NCI-H2081 treated with DMSO at 0.1 percent for 48 hours (cell line): ENCODE data around the gene PSMB8.
"Not testable (repeated sequence)": the region's sequence is repeated elsewhere in the genome, so short reads cannot be mapped to it uniquely, and the experiment has no call there.

Experiments used
- DNase-seq: peaks from one replicate; lab custom pipeline; 2025; lab: John Stamatoyannopoulos, UW

The PSMB8 gene

GRCh38 chr6:32836873-32837272, 7.0 kb downstream of the PSMB8 start:
- DNase-seq = no peak

GRCh38 chr6:32835167-32835893, 8.5 kb downstream of the PSMB8 start:
- DNase-seq = no peak

- no peak for DNase-seq
Observed at GRCh38 chr6:32833664-32834063, 10.2 kb downstream of the PSMB8 start.

- no peak for DNase-seq
Observed at GRCh38 chr6:32832535-32832934, 11.3 kb downstream of the PSMB8 start.

GRCh38 chr6:32830936-32831335, 12.9 kb downstream of the PSMB8 start:
- no peak for DNase-seq

GRCh38 chr6:32830017-32830416, 13.8 kb downstream of the PSMB8 start:
- DNase-seq = no peak

GRCh38 chr6:32829495-32829894, 14.4 kb downstream of the PSMB8 start:
- DNase-seq = no peak

- DNase-seq = no peak
Observed at GRCh38 chr6:32827025-32827424, 16.8 kb downstream of the PSMB8 start.

- DNase-seq = no peak
Observed at GRCh38 chr6:32825966-32826365, 17.9 kb downstream of the PSMB8 start.

- no peak for DNase-seq
Observed at GRCh38 chr6:32819729-32820128, 24.1 kb downstream of the PSMB8 start.

- no peak for DNase-seq
Observed at GRCh38 chr6:32818867-32819266, 25.0 kb downstream of the PSMB8 start.

- DNase-seq = no peak
Observed at GRCh38 chr6:32816746-32817204, 27.1 kb downstream of the PSMB8 start, which contains the start of gene HLA-DOB. TSS of gene HLA-DOB (minus strand) at chr6:32817002. CDS start at chr6:32816951, 51 bp downstream.

- DNase-seq = no peak
Observed at GRCh38 chr6:32815996-32816395, 27.9 kb downstream of the PSMB8 start.

GRCh38 chr6:32815115-32815514, 28.7 kb downstream of the PSMB8 start:
- no peak for DNase-seq

- DNase-seq = no peak
Observed at GRCh38 chr6:32814145-32814544, 29.7 kb downstream of the PSMB8 start.

- DNase-seq = no peak
Observed at GRCh38 chr6:32809171-32809570, 34.7 kb downstream of the PSMB8 start.

GRCh38 chr6:32807020-32807580, 36.7 kb downstream of the PSMB8 start:
- DNase-seq = no peak

- DNase-seq = not testable (repeated sequence)
Observed at GRCh38 chr6:32805404-32805803, 38.4 kb downstream of the PSMB8 start.

- no peak for DNase-seq
Observed at GRCh38 chr6:32803416-32803815, 40.4 kb downstream of the PSMB8 start.

GRCh38 chr6:32799740-32800139, 44.1 kb downstream of the PSMB8 start:
- DNase-seq = no peak

GRCh38 chr6:32799168-32799567, 44.7 kb downstream of the PSMB8 start:
- no peak for DNase-seq

- no peak for DNase-seq
Observed at GRCh38 chr6:32796848-32797776, 46.7 kb downstream of the PSMB8 start.

- DNase-seq = no peak
Observed at GRCh38 chr6:32794510-32794909, 49.3 kb downstream of the PSMB8 start.
